EL (cell line): ENCODE results near the gene PPP2R5B.

Experiments
- DNase-seq: peaks from one replicate; pipeline ENCODE4 v3.0.0-alpha.2; 2016

PPP2R5B gene

DNA sequence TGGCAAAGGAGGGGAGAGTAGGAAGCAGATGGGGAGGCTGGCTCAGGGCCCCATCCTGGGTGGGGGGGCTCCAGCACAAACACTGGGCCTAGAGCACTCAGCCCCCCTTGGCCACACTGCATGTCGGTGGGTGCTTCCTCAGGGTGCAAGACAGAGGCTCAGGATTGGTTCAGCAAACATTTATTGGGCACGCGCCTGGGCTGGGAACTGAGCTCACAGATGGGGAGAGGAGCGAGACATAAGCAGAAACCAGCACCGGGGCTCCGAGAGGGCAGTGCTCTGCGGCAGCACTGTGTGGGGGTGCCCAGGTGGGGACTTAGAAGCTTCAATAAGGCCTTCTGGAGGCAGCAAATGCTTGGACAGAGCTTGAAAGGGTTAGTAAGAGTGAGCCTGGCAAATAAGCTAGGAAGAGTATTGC is 34.0 kb upstream of the PPP2R5B start:
- no peak for DNase-seq

DNA sequence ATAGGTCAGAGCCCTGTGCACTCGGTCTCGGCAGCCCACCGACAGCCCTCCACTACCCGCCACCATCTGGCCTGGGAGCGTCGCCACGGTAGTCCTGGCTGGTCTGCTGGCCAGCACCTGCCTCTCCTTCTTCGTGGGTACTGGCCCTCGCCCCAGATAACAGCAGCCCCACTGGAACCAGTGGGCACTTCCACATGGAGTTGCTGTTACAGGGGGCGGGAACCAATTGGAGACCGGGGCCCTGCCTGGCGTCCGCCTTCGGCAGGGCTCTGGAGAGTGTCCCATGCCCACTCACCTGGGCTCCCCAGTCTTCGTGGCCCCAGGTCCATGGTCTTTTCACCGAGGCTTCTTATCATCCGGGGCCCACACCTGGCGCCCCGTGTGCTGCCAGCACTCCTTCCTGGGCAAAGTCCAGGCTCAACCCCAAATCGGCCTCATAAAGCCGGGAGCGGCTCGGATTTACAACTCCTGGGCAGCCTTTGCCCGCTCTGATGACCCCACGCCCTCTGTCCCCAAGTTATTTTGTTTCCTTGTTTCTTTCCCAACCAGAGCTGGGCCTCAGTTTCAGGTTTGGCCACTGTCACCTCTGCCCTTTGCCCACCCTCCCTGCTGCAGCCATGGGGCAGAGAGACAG is 33.2 kb upstream of the PPP2R5B start:
- DNase-seq: no peak

DNA sequence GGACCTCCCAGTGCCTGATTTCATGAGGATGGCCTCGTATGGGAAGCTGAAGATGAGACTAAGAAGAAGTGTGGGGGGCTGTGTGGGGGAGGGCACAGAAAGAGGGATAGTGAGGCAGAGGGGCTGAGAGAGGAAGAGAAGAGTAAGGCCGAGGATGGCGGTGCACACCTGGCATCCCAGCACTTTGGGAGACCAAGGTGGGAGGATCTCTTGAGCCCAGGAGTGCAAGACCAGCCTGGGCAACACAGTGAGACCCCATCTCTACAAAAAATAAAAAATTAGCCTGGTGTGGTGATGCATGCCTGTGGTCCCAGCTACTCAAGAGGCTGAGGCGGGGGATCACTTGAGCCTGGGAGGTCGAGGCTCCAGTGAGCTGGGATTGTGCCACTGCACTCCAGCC is 32.6 kb upstream of the PPP2R5B start:
- DNase-seq: no peak

DNA sequence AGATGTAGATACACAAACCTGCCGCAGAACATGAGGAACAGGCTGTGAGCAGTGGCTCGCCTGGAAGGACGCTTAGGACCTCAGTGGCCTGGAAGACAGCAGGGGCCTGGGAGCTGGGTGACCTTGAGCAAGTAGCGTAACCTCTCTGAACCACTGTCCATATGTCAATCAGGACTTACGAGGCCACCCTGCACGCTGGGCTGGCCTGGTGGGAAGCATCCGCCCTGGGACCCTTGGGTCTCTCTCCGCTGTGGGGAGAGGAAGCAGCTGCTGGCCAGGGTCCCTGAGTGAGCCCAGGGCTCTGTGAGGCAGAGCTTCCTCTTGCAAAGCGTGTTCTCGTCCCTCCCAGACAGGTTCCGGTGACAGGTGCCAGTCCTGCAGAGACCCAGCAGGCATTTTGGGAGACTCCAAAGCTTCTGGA is 32.1 kb upstream of the PPP2R5B start:
- no peak for DNase-seq

DNA sequence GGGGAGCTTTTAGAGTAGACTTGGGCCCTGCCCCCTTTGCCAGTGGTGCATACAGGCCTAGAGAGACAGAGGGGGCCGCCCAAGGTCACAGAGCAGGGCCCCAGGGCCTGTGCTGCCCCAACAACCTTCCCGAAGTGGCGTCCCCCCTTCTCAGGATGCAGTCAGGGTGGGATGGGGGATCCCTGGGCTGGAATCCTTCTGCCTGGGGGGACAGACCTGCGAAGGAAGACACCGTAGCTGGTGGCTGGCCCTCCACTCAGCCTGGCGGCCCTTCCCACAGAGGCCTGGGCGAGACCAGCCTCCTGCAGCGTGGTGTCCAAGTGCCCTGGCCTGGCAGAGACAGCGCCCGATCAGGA is 31.7 kb upstream of the PPP2R5B start:
- no peak for DNase-seq

- DNase-seq: no peak
Measured at GRCh38 chr11:64893194-64894069, 31.1 kb upstream of the PPP2R5B start.

DNA sequence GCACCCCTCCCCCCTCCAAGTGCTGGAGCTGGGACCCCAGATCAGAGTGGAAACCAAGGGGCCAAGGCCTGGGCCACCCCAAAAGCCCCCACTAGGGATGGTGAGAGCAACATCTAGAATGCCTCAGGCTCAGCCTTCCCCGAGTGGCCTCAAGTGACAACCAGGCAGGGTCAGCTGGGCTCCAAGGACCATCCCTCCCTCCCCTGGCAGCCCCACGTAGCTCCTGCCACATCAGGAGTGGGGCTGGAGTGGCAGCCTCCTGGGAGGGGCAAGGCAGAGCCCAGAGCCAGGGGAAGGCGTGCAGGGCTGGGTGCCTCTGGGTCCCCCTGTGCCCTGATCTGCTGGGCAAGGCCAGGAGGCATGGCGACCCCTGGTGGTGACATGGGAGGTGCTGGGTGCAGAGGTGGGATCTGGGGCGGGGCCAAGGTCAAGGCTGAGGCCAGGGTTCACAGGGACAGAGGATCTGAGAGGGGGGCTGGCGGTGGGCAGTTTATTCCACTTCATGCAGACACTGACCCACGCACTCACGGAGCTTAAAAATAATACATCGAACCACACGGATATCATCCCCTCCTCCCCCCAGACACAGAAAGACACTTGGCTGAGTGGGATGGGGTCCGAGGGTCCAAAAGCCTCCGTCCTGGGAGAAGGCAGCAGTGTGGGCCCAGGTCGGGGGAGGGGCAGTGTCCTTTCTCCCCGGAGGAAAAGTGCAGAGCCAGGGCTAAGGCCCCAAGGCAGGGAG is 30.2 kb upstream of the PPP2R5B start:
- peak; percentile 67 for DNase-seq

GRCh38 chr11:64894812-64895452 is 29.6 kb upstream of the PPP2R5B start:
- DNase-seq: no peak

DNA sequence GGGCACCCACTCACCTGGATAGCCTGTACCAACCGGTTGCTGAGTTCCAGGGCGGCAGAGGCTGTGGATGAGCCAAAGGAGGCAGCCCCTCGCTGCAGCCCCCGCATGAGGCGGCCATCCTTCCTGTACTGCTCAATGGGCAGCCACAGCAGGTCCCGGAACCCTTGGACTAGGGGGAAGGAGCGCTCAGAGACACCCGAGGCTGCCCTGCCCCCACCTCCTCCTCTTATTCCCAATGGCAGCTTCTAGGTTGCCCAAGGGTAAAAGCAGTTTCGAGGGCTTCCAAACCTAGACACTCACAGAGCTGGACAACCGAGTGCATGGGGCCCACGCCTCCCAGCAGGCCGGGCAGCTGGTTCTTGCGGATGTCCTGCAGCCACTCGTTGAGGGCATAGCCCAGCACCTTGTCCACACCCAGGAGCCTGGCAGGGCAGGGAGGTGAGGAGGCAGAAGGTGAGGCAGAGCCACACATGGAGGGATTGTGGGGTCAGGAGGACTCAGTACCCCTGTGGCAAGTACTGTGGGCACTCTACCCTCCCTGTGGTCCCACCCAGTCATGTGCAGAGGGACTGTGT is 28.0 kb upstream of the PPP2R5B start:
- DNase-seq: no peak

GRCh38 chr11:64897381-64898075 is 27.0 kb upstream of the PPP2R5B start:
- no peak for DNase-seq

DNA sequence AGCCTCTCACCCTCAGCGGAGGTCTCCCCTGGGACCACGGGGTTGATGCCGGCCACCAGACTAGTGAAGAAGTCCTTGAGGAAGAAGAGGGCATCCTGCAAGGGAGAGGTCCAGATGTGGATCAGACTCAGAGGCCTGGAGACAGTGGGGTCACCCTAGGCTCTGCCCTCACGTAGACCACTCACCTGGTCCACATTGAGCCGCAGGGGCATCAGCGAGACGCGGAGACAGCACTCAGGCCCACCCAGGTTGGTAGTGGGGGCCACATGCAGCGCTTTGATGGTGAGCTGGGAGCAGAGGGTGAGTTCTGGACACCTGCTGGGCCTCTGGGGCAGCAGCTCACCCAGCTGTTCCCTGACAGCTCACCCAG is 26.4 kb upstream of the PPP2R5B start:
- no peak for DNase-seq

- DNase-seq: no peak
Measured at GRCh38 chr11:64898541-64898940, 25.9 kb upstream of the PPP2R5B start.

- DNase-seq: no peak
Measured at GRCh38 chr11:64900263-64900678, 24.2 kb upstream of the PPP2R5B start.

GRCh38 chr11:64900774-64901173 is 23.7 kb upstream of the PPP2R5B start:
- no peak for DNase-seq

GRCh38 chr11:64902102-64902900 is 22.2 kb upstream of the PPP2R5B start:
- no peak for DNase-seq

DNA sequence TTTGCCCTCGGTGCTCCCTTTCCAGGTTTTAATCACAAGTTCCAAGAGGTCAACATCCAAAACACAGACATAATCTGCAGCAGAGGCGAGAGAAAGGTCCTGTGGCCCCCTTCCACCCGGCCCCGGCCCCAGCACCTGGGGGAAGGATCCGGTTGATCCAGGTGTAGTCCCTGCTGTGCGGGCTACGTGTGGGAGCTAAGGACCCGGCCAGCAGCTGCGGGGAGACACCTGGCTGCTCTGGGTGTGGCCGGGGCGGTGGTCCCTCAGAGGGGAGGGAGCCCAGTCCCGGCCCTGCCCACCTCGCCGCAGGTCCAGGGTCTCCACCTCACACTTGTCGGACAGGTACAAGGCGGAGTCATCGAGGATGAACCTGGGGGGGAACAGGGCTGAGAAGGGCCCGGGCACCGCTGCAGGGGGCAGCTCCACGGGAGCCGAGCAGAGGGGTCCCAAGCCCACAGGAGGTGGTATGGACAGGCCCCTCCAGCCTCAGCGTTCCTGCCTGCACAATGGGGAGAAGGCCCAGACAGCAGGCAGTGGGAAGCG is 21.1 kb upstream of the PPP2R5B start:
- no peak for DNase-seq

- DNase-seq: no peak
Measured at GRCh38 chr11:64905516-64906313, 18.8 kb upstream of the PPP2R5B start.

- no peak for DNase-seq
Measured at GRCh38 chr11:64906314-64906635, 18.2 kb upstream of the PPP2R5B start.

DNA sequence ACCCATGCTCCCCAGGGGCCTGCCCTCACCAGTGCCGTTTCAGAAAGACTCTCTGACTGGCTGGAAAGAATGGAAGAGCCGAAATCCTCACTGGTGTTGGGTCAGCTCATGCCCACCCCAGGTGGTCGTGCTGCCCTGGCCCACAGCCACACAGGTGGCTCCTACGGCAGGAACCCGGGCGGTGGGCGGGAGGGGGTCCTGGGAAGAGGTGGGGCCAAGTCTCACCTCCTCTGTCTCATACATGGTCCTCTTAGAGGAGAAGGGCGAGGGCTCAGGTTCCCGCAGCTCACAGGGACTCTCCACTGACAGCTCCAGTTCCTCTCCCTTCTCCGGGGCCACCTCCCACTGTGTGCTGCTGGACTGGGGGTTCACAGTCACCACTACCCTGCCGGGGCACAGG is 15.7 kb upstream of the PPP2R5B start:
- no peak for DNase-seq

DNA sequence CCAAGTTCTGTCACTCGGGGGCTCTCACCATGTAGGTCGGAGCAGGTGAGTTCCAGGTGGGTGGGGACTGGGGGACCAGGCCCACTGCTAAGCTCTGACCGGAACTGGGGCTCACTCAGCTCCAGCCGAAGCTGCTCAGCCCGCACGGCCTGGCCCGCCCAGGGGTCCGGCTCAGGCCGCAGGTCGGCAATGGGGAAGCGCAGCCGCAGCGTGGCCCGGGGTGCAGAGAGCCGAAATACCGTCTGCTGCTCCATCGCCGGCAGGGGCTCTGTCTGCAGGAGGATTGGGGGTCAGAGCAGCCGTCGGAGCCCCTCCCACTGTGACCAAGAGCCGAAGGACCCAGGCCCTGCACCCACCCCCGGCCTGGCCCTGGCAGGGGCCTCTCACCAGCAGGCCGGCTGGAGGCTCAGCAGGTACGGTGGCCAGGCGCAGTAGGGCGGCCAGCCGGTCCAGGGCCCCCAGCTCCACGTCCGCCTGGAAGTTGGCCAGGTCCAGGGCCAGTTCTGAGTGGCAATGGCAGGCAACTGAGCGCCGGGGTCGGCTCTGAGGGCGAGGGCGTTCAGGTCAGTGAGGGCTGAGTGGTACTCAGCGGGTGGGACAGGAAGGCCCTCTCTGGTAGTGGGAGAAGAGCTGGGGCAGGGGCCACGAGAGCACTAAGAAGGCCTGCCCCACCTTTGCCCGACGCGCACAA is 14.7 kb upstream of the PPP2R5B start:
- no peak for DNase-seq
